Fibroblast of lung (primary cell): ENCODE results near the gene NUP214. TPM values are rescaled to one million over a fixed set of nuclear protein-coding genes. Genes with fewer than 3 reads are reported as not detected.

Source experiments
- DNase-seq, 2 donors: peaks; one replicate each; pipeline versions ENCODE4 v3.0.0 to v3.0.0-alpha.2; 2010; ENCODE audit warnings: low read depth in 2 of 2
- H2AFZ ChIP-seq: 2 replicates; pipeline ENCODE4 v1.5.1; 2012; ENCODE audit warnings: low read length, control low read depth, inconsistent platforms
- H3K27ac ChIP-seq: 2 replicates; pipeline ENCODE4 v1.5.1; 2011; ENCODE audit warnings: low read length, control low read depth; ENCODE audit not compliant: insufficient read depth
- H3K27me3 ChIP-seq: 2 replicates; pipeline ENCODE4 v1.5.1; 2011; ENCODE audit warnings: mild to moderate bottlenecking, low read length; ENCODE audit not compliant: control insufficient read depth, insufficient read depth
- H3K36me3 ChIP-seq: 2 replicates; pipeline ENCODE4 v1.5.1; 2011; ENCODE audit warnings: low read length; ENCODE audit not compliant: control insufficient read depth, insufficient read depth
- H3K4me1 ChIP-seq: 2 replicates; pipeline ENCODE4 v1.5.1; 2011; ENCODE audit warnings: low read length; ENCODE audit not compliant: control insufficient read depth, insufficient read depth; ENCODE audit errors: extremely low read depth
- H3K4me2 ChIP-seq: 2 replicates; pipeline ENCODE4 v1.5.1; 2011; ENCODE audit warnings: low read length, control low read depth; ENCODE audit not compliant: insufficient read depth; ENCODE audit errors: extremely low read depth
- H3K4me3 ChIP-seq, 4 experiments: fragments of 200-600 bp in 1 of 4; sonication (generic) in 1 of 4; replicated peaks in 1 of 4; 2 replicates each; pipeline ENCODE4 v1.5.1; 2011 to 2016; ENCODE audit warnings: low read length in 4 of 4, low read depth in 3 of 4, mild to moderate bottlenecking in 3 of 4, control low read depth in 2 of 4, inconsistent platforms in 1 of 4, mixed read lengths in 1 of 4; ENCODE audit not compliant: insufficient read depth in 1 of 4; ENCODE audit errors: control extremely low read depth in 1 of 4
- H3K79me2 ChIP-seq: 2 replicates; pipeline ENCODE4 v1.5.1; 2012; ENCODE audit warnings: mild to moderate bottlenecking, low read length, inconsistent platforms; ENCODE audit not compliant: control insufficient read depth, insufficient read depth
- H3K9ac ChIP-seq: 2 replicates; pipeline ENCODE4 v1.5.1; 2011; ENCODE audit warnings: mild to moderate bottlenecking, low read length, control low read depth; ENCODE audit not compliant: insufficient read depth
- H3K9me3 ChIP-seq: 2 replicates; pipeline ENCODE4 v1.5.1; 2012; ENCODE audit warnings: low read depth, low read length; ENCODE audit not compliant: control insufficient read depth, insufficient read depth
- H4K20me1 ChIP-seq: 2 replicates; pipeline ENCODE4 v1.5.1; 2011; ENCODE audit warnings: low read length; ENCODE audit not compliant: control insufficient read depth, insufficient read depth; ENCODE audit errors: extremely low read depth
- CTCF ChIP-seq, 2 donors: IDR thresholded peaks in 1 of 2; conservative IDR thresholded peaks in 1 of 2; 1 replicate in 1 of 2; 2 replicates in 1 of 2; pipeline ENCODE4 v1.5.1; 2011 to 2012; ENCODE audit warnings: low read length in 2 of 2, control low read depth in 1 of 2, inconsistent platforms in 1 of 2, low read depth in 1 of 2, mild to moderate bottlenecking in 1 of 2
- EZH2 ChIP-seq: IDR thresholded peaks from 2 replicates; pipeline ENCODE4 v1.5.1; 2012; ENCODE audit warnings: low read length, control low read depth, mild to moderate bottlenecking; ENCODE audit errors: missing control alignments
- polyA plus RNA-seq, 2 donors: library from polyadenylated mRNA; depleted of rRNA in 1 of 2; stranded (reverse) in 1 of 2; unstranded in 1 of 2; fragments of >200 nt; gene quantifications; 2 replicates each; pipeline ENCODE4 v1.2.1, GENCODE V29; 2011 to 2012; ENCODE audit warnings: missing spikeins in 1 of 2
- total RNA-seq: library from RNA; depleted of rRNA; stranded (reverse); fragments of >200 nt; gene quantifications from 2 replicates; pipeline ENCODE4 v1.2.1, GENCODE V29; 2014

NUP214 gene
- total and polyA plus RNA-seq, 2 donors (not counting 1 experiment from before 2014, with no cell fraction given) = 5.0 to 12.2 TPM

- H3K4me1 ChIP-seq = no peaks in the 10 kb centered on the region
- no peaks in the 10 kb centered on the region for H3K9me3 ChIP-seq
- no peaks in the 10 kb centered on the region for H3K27me3 ChIP-seq
- no peak overlapping the region for H3K9ac ChIP-seq
- H2AFZ ChIP-seq = peak overlapping the region; percentile 71
- peaks cover 6% of the 10 kb centered on the region for H3K36me3 ChIP-seq
- no peaks in the 10 kb centered on the region for H4K20me1 ChIP-seq
- DNase-seq = peak; percentile 85 to 92
- H3K4me3 ChIP-seq = no peak overlapping the region
- peak overlapping the region; percentile 52 for H3K4me2 ChIP-seq
- no peak for TF ChIP-seq CTCF (conservative IDR thresholded peaks at IDR 0.05 in 1 of 2, IDR thresholded peaks at IDR 0.05 in 1 of 2; ENCODE audit: low read depth in 1 of 2, low read length in 2 of 2)
- no peaks in the 10 kb centered on the region for H3K79me2 ChIP-seq
- H3K27ac ChIP-seq = peak overlapping the region; percentile 52
Observed at GRCh38 chr9:131237931-131238401, 112.6 kb downstream of the NUP214 start.

GRCh38 chr9:131238402-131239021 lies 113.1 kb downstream of the NUP214 start:
- peak; percentile 29 to 91 for DNase-seq
- Histone ChIP-seq H4K20me1 (no peaks in the 10 kb centered on the region), H3K27ac (peak overlapping the region; percentile 52), H3K27me3 (no peaks in the 10 kb centered on the region), H3K36me3 (peaks cover 5% of the 10 kb centered on the region), H3K4me2 (peak overlapping the region; percentile 52), H3K9ac (no peak overlapping the region), H3K4me1 (no peaks in the 10 kb centered on the region), H2AFZ (peak overlapping the region; percentile 71), H3K9me3 (no peaks in the 10 kb centered on the region), H3K4me3 (no peak overlapping the region), H3K79me2 (no peaks in the 10 kb centered on the region)
- TF ChIP-seq EZH2 = no peak
- TF ChIP-seq CTCF (conservative IDR thresholded peaks at IDR 0.05 in 1 of 2, IDR thresholded peaks at IDR 0.05 in 1 of 2; ENCODE audit: low read depth in 1 of 2, low read length in 2 of 2) = no peak

- no peak for DNase-seq
- TF ChIP-seq EZH2 (no peak), CTCF (conservative IDR thresholded peaks at IDR 0.05 in 1 of 2, IDR thresholded peaks at IDR 0.05 in 1 of 2; ENCODE audit: low read depth in 1 of 2, low read length in 2 of 2) (no peak)
- H3K9me3 ChIP-seq = no peaks in the 10 kb centered on the region
- H3K36me3 ChIP-seq = no peaks in the 10 kb centered on the region
- H3K27me3 ChIP-seq = no peaks in the 10 kb centered on the region
- no peak overlapping the region for H3K4me3 ChIP-seq
- no peaks in the 10 kb centered on the region for H4K20me1 ChIP-seq
- no peak overlapping the region for H3K9ac ChIP-seq
- no peaks in the 10 kb centered on the region for H3K79me2 ChIP-seq
- H3K27ac ChIP-seq = no peak overlapping the region
- H2AFZ ChIP-seq = no peak overlapping the region
- no peak overlapping the region for H3K4me2 ChIP-seq
- no peaks in the 10 kb centered on the region for H3K4me1 ChIP-seq
Observed at GRCh38 chr9:131239161-131239975, 114.0 kb downstream of the NUP214 start.
